AG08395 (cell line): ENCODE data around the gene C14orf180.
A peak's percentile ranks its signal among the peaks of the same experiment; 100 is the strongest.

Source experiments
- DNase-seq: peaks from one replicate; pipeline ENCODE4 v3.0.0; 2012; ENCODE audit warnings: mixed read lengths, low spot score

Gene C14orf180

DNA sequence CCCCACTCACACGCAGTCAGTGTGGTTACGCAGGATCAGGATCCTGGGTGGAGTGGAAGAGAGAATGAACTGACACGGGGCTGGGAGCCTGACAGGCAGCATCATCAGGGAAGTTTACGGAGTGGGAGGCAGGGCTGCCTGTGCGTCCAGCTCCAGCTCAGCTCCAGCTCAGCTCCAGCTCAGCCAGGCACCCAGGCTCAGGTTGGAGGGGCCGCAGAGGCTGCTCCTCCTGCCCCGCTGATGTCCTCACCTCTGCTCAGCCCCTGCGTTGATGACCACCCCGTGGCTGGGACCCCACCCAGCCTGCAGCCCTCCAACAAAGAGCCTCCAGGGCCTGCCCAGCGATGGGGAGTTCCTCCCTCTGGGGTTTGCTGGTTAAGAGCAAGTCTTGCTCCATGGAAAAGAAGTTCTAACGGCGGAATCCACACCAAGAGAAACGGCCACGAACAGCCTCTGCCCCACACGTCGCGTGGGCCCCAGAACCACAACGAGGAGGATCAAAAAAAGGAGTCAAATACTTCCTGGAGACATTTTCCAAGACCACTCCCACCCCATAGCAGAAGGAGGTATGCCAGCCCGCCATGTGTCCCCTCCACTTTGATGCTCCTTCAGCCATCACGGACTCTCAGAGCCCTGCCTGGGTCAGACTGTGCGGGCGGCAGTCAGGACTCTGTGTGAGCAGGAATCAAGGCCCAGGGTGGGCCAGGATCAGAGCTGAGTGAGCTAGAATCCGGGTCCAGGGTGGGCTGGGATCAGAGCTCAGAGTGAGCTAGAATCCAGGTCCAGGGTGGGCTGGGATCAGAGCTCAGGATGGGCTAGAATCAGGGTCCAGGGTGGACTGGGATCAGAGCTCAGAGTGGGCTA is 17.7 kb upstream of the C14orf180 start:
- no peak for DNase-seq

DNA sequence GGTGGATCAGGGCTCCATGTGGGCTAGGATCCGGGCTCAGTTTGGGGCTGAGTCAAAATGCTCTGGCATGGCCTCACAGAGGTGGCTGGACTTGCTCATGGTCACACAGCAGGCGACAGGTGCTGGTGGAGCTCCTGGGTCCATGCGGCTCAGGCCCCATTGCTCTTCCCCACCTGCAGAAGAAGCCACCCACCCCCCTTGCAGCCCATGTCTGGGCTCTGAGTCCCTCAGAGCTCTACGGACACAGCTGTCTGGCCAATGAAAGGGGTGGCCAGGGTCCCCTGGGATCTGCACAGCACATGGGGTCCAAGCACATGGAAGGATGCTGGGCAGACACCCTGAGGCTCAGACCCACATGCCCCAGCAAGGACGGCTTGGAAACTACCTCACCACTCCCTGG is 17.0 kb upstream of the C14orf180 start:
- no peak for DNase-seq

DNA sequence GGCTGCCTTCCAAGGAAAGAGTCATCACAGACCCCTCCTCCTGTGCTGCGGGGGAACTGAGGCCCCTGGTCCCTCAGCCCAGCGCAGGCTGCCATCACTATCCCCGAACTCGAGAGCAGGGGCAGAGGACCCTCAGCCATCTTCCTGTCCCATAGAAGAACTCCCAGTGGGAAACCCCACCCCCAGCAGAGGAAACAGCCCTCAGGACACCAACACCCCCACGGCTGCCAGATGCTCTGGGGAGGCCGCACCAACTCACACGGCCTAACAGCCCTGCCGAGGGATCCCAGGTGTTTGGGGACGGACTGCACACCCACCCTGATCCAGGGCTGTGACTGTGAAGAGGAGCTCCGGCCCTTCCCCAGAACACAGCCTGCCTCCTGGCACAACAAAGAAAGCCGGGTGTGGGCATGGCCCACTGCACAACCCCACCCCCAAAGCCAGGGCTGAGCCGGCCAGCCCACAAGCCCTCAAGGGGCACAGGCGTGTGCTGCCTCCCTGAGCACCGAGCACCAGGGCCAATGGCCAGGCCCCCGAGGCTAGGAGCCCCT is 16.3 kb upstream of the C14orf180 start:
- no peak for DNase-seq

DNA sequence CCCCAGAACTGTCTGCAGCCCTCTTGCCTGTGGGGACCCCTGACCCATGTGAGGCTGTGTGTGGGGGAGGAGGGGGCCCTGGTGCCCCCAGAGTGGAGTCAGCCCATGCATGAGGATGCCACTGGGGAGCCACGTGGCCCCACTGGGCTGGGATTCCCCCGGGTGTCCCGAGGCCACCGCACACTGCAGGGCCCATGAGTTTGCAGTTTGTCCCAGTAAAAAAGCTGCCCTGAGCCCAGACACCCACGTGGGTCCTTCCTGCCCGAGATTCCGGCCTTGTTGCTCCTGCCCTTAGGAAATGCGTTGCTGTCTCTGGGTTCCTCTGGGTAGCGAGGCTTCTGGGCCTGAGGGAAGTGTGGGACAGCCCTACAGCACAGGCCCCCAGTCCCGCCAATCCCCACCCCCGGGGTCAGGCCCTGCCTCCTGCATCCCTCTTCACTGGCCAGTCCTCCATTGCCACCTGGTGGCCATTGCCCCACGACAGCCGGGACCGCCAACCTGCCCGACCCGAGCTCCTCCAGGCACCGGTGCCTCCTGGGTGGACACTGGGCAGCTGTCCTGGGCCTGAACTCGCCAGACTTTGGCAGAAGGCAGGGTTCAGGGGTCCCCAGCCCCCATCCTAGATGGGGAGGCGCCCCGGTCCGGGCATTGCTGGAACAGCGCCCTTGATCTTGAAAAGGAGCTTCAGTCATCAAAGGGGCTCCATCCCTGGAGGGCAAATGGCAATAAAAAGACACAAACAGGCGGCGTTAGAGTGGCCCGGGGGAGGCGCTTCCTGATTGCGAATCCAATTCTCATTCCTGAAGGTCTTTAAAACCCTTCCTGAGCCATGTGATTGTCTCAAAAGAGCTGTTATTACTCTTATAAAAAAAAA is 15.6 kb upstream of the C14orf180 start:
- DNase-seq: peak; percentile 89

GRCh38 chr14:104564744-104565679 is 14.6 kb upstream of the C14orf180 start:
- no peak for DNase-seq

GRCh38 chr14:104567141-104567956 is 12.2 kb upstream of the C14orf180 start:
- DNase-seq: no peak

DNA sequence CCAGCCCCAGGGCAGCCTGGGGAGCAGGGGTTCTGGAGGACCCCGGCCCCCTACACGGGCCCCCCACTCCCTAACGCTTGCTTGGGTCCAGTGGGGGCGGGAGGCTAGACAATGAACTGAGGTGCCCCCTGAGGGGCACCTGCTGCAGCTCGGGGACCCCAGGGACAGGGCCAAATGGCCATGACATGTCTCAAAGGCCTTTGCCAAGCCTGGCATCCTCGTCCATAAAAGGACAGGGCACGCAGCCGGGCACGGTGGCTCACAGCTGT is 11.7 kb upstream of the C14orf180 start:
- DNase-seq: no peak

GRCh38 chr14:104568620-104569019 is 10.9 kb upstream of the C14orf180 start:
- no peak for DNase-seq

DNA sequence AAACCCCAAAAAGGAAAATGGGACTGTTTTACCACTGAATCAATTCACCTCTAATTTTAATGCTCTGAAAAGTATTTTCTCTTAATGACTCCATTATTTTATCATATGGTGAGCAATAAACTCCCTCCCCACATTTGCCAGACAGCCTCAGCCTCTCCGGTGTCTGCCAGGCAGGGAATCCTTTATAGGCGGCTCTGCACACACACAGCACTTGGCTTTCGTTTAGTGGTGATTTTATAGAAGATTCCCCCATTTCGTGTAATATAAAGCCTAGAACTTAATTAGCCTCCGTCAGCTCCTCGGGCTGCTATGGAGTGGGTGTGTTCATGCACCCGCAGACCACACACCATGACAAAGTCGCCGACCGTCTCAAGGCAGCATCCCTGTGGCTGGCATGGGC is 10.1 kb upstream of the C14orf180 start:
- no peak for DNase-seq

- no peak for DNase-seq
Observed at GRCh38 chr14:104571246-104571645, 8.3 kb upstream of the C14orf180 start.

- no peak for DNase-seq
Observed at GRCh38 chr14:104572024-104572626, 7.4 kb upstream of the C14orf180 start.

DNA sequence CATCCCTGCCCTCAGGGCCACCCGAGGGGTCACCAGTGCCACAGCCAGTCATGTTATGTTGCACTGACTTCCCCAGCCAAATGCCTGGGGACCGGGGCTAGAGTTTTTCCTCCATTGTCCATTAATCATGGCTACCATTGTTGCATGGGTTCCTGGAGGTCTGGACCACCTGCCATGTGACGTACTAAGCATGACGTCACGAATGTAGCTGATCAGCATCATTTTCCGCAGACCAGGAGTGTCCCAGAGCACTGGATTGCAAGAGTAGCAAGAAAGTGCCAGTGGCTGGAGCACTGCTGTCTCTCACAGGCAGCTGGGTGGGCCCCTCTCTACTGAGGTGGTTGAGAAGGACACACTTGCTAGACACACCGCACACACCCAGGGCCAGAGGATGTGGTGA is 6.9 kb upstream of the C14orf180 start:
- DNase-seq: no peak

- DNase-seq: no peak
Observed at GRCh38 chr14:104573930-104574329, 5.6 kb upstream of the C14orf180 start.

GRCh38 chr14:104574536-104574935 is 5.0 kb upstream of the C14orf180 start:
- no peak for DNase-seq

- no peak for DNase-seq
Observed at GRCh38 chr14:104574978-104575583, 4.5 kb upstream of the C14orf180 start.

GRCh38 chr14:104576232-104576969 is 3.2 kb upstream of the C14orf180 start:
- no peak for DNase-seq

DNA sequence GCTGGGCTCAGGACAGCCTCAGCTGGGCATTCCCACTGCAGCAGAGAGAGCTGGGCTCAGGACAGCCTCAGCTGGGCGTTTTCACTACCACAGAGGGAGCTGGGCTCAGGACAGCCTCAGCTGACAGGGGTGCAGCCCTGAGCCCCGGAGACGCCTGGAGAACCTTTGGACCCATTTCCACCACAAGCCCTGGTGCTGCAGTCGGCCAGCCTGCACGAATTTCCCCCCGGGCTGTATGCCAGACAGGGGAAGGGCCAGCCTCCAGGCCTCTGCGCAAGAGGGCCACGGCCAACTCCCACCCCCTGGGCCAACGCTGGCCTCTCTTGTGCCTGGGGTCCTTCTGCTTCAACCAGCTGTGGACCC is 2.6 kb upstream of the C14orf180 start:
- no peak for DNase-seq

- no peak for DNase-seq
Observed at GRCh38 chr14:104577426-104577825, 2.1 kb upstream of the C14orf180 start.

GRCh38 chr14:104577847-104578301 is 1.7 kb upstream of the C14orf180 start:
- no peak for DNase-seq
